Activated naive CD4-positive, alpha-beta T cell (primary cell): ENCODE data around the gene LZTS2.

Experiments used
- DNase-seq, 4 experiments: peaks; one replicate each; lab custom pipeline; 2025; lab: John Stamatoyannopoulos, UW

LZTS2 gene

GRCh38 chr10:101052285-101052684 lies 52.7 kb downstream of the LZTS2 start:
- DNase-seq: no peak

DNA sequence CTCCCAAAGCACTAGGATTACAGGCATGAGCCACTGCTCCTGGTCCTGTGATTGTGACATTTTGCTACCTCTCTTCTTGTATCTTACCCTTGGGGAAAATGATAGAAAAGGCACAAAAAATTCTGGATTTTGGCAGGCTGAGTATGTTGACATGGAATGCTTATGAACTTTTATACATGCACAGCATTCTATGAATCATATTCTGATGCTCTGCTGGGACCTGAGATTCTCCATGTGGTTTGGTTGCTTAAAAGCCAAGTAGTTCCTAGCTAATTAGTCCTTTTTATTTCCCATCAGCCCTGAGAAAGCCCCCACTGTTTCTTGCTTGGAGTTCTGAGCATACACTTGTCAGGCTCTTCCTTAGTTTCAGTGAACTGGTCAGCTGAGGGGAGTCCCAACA lies 53.9 kb downstream of the LZTS2 start:
- DNase-seq: no peak

DNA sequence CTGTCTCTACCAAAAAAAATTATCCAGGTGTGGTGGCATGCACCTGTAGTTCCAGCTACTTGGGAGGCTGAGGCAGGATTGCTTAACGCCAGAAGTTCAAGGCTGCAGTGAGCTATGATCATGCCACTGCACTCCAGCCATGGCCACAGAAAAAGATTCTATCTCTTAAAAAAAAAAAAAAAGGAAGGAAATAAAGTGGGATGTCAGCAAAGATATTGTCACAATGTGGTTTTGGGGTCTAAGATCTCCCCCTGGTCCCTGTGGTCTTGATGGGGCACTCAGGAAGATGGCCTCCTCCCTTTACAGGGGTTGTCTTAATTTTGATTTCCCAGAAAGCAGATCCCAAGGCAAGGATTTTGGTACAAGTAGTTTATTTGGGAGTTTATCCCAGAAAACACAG lies 54.7 kb downstream of the LZTS2 start:
- no peak for DNase-seq

GRCh38 chr10:101054876-101055275 lies 55.3 kb downstream of the LZTS2 start:
- no peak for DNase-seq

- DNase-seq: no peak
Observed at GRCh38 chr10:101055411-101055810, 55.8 kb downstream of the LZTS2 start.

DNA sequence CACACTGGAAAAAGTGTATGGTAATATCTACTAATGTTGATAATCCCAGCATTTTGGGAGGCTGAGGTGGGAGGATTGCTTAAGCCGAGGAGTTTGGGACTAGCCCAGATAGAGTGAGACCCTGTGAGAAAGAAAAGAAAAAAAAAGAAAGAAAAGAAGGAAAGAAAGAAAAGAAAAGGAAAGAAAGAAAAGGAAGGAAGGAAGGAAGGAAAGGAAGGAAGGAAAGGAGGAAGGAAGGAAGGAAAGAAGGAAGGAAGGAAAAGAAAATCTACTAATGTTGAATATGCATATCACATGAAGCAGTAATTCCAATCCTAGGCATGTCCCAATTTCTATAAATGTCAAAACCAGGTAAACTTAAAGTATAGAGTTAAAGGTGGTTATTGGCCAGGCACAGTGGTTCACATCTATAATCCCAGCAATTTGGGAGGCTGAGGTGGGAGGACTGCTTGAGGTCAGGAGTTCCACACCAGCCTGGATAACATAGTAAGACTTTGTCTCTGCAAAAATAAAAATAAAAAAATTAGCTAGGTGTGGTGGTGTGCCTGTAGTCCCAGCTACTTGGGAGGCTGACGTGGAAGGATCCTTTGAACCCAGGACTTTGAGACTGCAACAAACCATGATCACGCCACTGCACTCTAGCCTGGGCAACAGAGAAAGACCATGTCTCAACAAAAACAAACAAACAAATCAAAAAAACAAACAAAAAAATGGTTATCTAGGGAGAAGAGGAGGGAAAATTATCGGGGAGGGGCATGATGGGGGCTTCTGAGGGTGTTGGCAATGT lies 57.0 kb downstream of the LZTS2 start:
- no peak for DNase-seq
